Measurements from ENCODE around the gene POLA2.
A peak's percentile ranks its signal among the peaks of the same experiment; 100 is the strongest.
"Not testable (repeated sequence)": the region's sequence is repeated elsewhere in the genome, so short reads cannot be mapped to it uniquely, and the experiment has no call there.

The POLA2 gene

GRCh38 chr11:65261591-65262380 lies at the start of gene POLA2:
TSS of gene POLA2 (plus strand) at chr11:65261962. CDS start at chr11:65262293, 331 bp downstream.
- peak; percentile 97 for DNase-seq

- no peak for DNase-seq
Measured at GRCh38 chr11:65212226-65212801, 49.4 kb upstream of the POLA2 start.

GRCh38 chr11:65213322-65214211 lies 48.2 kb upstream of the POLA2 start:
- DNase-seq: no peak

GRCh38 chr11:65214212-65214845 lies 47.4 kb upstream of the POLA2 start:
- no peak for DNase-seq

GRCh38 chr11:65215441-65216076 lies 46.2 kb upstream of the POLA2 start:
- DNase-seq: no peak

- no peak for DNase-seq
Measured at GRCh38 chr11:65216830-65217229, 44.9 kb upstream of the POLA2 start.

- DNase-seq: no peak
Measured at GRCh38 chr11:65217441-65218423, 44.0 kb upstream of the POLA2 start.

- DNase-seq: no peak
Measured at GRCh38 chr11:65218446-65218845, 43.3 kb upstream of the POLA2 start.

- no peak for DNase-seq
Measured at GRCh38 chr11:65219930-65220213, 41.9 kb upstream of the POLA2 start.

- DNase-seq: no peak
Measured at GRCh38 chr11:65221026-65221425, 40.7 kb upstream of the POLA2 start.

GRCh38 chr11:65223011-65223410 lies 38.8 kb upstream of the POLA2 start:
- DNase-seq: no peak

- DNase-seq: no peak
Measured at GRCh38 chr11:65224930-65225278, 36.9 kb upstream of the POLA2 start.

GRCh38 chr11:65225279-65226102 lies 36.3 kb upstream of the POLA2 start:
- DNase-seq: peak; percentile 61

- no peak for DNase-seq
Measured at GRCh38 chr11:65226103-65226442, 35.7 kb upstream of the POLA2 start.

GRCh38 chr11:65227879-65228278 lies 33.9 kb upstream of the POLA2 start:
- no peak for DNase-seq

- DNase-seq: no peak
Measured at GRCh38 chr11:65236194-65237059, 25.3 kb upstream of the POLA2 start.

- DNase-seq: not testable (repeated sequence)
Measured at GRCh38 chr11:65238302-65238701, 23.5 kb upstream of the POLA2 start.

GRCh38 chr11:65241134-65241533 lies 20.6 kb upstream of the POLA2 start:
- DNase-seq: no peak

GRCh38 chr11:65241692-65242091 lies 20.1 kb upstream of the POLA2 start:
- no peak for DNase-seq

- DNase-seq: no peak
Measured at GRCh38 chr11:65242389-65242788, 19.4 kb upstream of the POLA2 start.

Data from CD4-positive, alpha-beta T cell treated with Interleukin-10 for 1 hour (primary cell).